Measurements from ENCODE around the gene DUSP22.
"Not testable (repeated sequence)": the region's sequence is repeated elsewhere in the genome, so short reads cannot be mapped to it uniquely, and the experiment has no call there.

DNA sequence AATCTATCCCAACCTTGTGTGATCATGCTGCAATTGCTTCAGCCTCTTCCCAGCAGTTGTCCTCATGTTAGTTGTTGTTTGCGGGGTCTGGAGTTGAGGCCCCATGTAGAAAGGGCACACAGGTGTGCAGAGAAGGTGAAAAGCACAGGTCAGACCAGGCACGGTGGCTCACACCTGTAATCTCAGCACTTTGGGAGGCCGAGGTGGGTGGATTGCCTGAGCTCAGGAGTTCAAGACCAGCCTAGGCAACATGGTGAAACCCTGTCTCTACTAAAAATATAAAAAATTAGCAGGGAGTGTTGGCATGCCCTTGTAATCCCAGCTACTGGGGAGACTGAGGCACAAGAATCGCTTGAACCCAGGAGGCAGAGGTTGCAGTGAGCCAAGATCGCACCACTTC lies 6.4 kb upstream of the DUSP22 start:
- TF ChIP-seq CTCF (IDR thresholded peaks at IDR 0.05); REST (IDR thresholded peaks at IDR 0.05; ENCODE audit: insufficient read depth in 1 of 2, low read depth in 2 of 2, low read length in 1 of 2); POLR2AphosphoS5 (IDR thresholded peaks at IDR 0.05; ENCODE audit: low read depth, low read length); SIN3A (IDR thresholded peaks at IDR 0.05; ENCODE audit: borderline replicate concordance, insufficient read depth, low read depth, low read length); TCF7L2 (IDR thresholded peaks at IDR 0.05; ENCODE audit: low read depth, low read length): not testable (repeated sequence)
